WTC11 (cell line): ENCODE data around the gene PIK3R1.

Experiments used
- MAX ChIP-seq: sonication (generic); formaldehyde crosslinking; IDR thresholded peaks from 2 replicates; pipeline ENCODE4 v1.8.0; 2022; ENCODE audit warnings: mild to moderate bottlenecking, missing genetic modification reagents
- TF ChIP-seq, protein P1 (sequence below): fragments of 200-600 bp; IDR thresholded peaks from 2 replicates; pipeline ENCODE4 v1.8.0; 2022; ENCODE audit warnings: antibody characterized with exemption

- no peak for TF ChIP-seq MAX (CRISPR knock-in tag)
- TF ChIP-seq, protein P1, sequence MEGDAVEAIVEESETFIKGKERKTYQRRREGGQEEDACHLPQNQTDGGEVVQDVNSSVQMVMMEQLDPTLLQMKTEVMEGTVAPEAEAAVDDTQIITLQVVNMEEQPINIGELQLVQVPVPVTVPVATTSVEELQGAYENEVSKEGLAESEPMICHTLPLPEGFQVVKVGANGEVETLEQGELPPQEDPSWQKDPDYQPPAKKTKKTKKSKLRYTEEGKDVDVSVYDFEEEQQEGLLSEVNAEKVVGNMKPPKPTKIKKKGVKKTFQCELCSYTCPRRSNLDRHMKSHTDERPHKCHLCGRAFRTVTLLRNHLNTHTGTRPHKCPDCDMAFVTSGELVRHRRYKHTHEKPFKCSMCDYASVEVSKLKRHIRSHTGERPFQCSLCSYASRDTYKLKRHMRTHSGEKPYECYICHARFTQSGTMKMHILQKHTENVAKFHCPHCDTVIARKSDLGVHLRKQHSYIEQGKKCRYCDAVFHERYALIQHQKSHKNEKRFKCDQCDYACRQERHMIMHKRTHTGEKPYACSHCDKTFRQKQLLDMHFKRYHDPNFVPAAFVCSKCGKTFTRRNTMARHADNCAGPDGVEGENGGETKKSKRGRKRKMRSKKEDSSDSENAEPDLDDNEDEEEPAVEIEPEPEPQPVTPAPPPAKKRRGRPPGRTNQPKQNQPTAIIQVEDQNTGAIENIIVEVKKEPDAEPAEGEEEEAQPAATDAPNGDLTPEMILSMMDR, result no peak
Measured at GRCh38 chr5:68200288-68200687, 15.3 kb upstream of the PIK3R1 start.
